Glomerular visceral epithelial cell (primary cell): ENCODE data around the gene TBCB.
"Not testable (repeated sequence)": the region's sequence is repeated elsewhere in the genome, so short reads cannot be mapped to it uniquely, and the experiment has no call there.

Source experiments
- DNase-seq: peaks from one replicate; pipeline ENCODE4 v3.0.0-alpha.2; 2016; ENCODE audit errors: extremely low spot score

The TBCB gene, protein sequence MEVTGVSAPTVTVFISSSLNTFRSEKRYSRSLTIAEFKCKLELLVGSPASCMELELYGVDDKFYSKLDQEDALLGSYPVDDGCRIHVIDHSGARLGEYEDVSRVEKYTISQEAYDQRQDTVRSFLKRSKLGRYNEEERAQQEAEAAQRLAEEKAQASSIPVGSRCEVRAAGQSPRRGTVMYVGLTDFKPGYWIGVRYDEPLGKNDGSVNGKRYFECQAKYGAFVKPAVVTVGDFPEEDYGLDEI

DNA sequence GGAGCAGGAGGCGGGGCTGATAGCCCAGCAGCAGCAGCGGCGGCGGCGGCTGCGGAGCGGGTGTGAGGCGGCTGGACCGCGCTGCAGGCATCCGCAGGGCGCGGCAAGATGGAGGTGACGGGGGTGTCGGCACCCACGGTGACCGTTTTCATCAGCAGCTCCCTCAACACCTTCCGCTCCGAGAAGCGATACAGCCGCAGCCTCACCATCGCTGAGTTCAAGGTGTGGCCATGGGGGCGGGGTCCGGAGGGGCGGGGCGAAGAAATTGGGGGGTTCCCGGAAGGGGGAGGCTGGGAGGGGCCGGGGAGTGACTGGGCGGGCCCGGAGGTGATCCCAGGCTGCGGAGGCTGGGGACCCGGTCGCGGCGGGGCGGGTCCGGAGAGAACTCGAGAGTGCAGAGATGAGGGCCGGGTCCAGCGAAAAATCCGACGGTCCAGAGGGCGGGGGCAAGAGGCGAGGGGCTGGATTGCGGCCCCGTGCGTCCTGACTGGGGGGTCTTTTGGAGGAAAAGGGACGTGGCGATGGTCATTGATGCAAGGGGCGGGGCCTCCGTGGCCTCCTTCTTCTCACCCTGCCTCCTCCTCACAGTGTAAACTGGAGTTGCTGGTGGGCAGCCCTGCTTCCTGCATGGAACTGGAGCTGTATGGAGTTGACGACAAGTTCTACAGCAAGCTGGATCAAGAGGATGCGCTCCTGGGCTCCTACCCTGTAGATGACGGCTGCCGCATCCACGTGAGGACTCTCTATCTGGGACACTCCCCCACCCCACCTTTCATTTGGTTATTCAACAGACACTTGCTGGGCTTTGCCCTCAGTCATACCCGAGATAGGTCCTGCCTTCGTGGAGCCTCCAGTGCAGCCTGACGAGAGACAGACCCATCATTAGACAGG, at the start of gene TBCB:
Gene TBCB (plus strand): TSS at position 16 of the 891 bp plus-strand sequence. CDS start 93 bp downstream, at position 109.
- no peak for DNase-seq

DNA sequence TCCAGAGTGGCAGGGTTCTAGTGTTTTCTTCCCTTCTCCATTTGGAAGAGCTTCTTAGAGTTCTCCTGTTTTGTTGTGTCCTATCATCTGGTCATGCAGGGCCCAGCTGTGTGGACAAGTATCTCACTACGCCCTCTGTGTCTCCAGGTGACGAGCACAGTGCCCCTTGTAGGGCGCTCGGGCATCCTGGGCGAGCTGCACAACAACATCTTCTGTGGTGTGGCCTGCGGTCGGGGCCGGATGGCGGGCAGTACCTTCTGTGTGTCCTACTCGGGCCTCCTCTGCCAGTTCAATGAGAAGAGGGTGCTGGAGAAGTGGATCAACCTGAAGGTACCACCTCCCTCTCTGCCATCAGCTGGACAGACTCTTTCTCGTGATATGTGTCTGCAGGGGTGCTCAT, 47.6 kb upstream of the TBCB start:
- no peak for DNase-seq

DNA sequence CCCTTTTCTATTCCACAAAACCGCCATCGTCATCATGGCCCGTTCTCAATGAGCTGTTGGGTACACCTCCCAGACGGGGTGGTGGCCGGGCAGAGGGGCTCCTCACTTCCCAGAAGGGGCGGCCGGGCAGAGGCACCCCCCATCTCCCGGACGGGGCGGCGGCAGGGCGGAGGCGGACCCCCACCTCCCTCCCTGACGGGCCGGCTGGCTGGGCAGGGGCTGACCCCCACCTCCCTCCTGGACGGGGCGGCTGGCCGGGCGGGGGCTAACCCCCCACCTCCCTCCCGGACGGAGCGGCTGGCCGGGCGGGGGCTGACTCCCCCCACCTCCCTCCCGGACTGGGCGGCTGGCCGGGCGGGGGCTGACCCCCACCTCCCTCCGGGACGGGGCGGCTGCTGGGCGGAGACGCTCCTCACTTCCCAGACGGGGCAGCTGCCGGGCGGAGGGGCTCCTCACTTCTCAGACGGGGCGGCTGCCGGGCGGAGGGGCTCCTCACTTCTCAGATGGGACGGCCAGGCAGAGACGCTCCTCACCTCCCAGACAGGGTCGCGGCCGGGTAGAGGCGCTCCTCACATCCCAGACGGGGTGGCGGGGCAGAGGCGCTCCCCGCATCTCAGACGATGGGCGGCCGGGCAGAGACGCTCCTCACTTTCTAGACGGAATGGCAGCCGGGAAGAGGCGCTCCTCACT, 46.3 kb upstream of the TBCB start:
- not testable (repeated sequence) for DNase-seq

DNA sequence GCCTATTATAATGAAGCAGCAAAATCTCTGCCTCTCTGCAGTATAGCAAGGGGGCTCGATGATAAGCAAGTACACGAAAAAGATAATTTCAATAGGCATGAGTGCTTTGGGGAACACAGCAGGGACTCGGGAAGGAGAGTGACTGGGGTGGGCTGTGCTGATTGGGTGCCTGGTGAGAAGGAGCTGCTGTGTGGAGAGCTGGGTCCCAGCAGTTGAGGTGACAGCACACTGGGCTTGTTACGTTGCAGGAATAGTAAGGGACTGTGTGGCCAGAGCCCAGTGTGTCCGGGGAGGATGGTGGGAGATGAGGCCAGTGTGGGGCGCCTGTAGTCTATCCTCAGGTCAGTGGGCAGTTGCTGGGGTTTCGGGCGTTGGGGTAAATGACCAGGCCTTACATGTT, 43.2 kb upstream of the TBCB start:
- DNase-seq, result no peak

DNA sequence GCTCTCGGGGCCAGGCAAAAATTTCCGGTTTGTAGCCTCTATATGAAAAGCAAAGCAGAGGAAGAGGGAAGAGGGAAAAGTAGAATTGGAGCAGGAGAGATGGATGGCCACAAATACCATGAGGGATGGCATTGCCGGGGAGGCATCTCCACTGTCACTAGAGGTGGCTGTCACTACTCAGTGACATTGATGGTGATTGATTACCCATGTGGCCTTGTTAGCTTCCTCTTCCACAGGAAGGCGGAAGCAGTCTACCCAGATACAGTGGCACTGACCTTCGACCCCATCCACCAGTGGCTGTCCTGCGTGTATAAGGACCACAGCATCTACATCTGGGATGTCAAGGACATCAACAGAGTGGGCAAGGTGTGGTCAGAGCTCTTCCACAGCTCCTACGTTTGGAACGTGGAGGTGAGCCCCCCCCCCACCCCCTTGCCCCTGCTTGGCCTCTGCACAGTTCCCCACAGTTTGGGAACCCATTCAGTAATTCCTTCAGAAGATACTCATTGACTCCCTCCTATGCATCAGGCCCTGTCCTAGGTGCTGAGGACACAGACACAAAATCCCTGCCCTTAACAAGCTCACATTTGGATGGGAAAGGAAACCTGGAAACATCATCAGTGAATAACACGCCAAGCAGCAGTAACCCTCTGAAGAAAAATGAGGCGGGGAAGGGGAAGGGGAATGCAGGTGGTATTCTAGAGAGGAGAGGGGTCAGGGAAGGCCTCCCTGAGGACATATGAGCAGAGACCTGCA, 42.0 kb upstream of the TBCB start:
- DNase-seq, result no peak

DNA sequence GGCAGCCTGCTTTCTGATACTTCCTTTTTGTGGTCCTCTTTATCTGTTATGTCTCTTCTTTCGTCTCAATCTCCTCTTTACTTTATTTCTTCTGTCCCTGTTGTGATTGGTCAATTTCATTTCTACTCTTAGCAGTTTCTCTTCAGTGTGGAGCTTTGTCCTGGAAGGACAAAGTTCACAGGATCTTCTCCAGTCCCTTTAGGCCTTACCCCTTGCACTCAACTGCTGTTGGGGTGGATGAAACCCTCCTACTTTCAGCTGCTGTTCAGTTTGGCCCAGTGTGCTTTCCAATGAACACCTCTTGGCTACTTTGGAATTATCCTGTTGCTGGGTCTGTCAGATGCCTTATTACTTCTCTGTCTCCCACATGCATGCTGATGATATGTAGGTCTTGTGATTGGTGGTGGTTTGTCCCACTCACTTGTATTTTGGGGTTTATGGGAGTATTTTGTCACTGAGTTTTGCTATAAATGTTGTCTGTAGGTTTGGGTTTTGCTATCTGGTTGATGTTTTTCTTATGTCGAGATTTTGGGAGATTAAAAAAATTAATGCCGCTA, 35.8 kb upstream of the TBCB start:
- DNase-seq, result no peak

DNA sequence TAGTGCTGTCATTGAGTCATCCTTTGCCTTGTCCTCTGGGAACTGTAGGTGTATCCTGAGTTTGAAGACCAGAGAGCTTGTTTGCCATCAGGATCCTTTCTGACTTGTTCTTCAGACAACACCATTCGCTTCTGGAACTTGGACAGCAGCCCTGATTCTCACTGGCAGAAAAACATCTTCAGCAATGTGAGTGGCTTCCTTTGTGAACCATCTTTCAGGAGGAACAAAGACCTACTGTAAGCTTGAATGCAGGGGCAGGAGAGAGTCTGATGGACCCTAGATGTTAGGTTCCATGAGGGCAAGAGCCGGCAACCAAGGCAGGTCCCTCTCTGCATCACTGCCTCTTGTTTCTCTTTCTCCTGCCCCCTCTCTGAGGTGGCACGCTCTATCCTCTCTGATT, 33.9 kb upstream of the TBCB start:
- no peak for DNase-seq

DNA sequence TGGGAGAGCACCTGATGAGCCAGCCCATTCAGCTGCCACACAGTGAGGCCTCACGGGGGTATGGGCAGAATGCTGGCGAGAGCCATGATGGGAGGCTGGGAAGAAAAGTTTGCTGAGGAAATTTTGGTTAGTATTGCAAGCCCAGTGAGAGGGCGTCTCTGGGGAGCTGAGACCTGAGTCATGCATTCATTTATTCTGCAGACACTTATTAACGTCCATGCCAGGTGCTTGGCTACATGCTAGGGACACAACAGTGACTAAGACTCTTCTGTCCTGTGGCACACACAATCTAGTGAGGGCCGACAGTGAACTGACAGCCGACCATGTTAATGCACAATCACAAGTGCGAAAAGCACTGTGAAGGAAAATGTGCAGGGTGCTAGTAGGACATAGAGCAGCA, 33.4 kb upstream of the TBCB start:
- no peak for DNase-seq

DNA sequence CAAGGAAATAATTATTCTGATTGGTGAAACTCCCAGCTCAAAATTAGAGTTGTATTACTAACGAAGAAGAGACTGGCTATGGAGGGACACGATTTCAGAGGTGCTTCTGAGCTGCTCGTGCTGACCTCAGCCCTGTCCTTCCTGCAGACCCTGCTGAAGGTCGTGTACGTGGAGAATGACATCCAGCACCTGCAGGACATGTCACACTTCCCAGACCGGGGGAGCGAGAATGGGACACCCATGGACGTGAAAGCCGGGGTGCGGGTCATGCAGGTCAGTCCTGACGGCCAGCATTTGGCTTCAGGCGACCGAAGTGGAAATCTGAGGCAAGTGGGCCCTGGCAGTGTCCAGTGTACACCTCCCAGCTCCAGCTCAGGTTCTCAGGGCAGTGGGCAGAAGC, 32.4 kb upstream of the TBCB start:
- no peak for DNase-seq

DNA sequence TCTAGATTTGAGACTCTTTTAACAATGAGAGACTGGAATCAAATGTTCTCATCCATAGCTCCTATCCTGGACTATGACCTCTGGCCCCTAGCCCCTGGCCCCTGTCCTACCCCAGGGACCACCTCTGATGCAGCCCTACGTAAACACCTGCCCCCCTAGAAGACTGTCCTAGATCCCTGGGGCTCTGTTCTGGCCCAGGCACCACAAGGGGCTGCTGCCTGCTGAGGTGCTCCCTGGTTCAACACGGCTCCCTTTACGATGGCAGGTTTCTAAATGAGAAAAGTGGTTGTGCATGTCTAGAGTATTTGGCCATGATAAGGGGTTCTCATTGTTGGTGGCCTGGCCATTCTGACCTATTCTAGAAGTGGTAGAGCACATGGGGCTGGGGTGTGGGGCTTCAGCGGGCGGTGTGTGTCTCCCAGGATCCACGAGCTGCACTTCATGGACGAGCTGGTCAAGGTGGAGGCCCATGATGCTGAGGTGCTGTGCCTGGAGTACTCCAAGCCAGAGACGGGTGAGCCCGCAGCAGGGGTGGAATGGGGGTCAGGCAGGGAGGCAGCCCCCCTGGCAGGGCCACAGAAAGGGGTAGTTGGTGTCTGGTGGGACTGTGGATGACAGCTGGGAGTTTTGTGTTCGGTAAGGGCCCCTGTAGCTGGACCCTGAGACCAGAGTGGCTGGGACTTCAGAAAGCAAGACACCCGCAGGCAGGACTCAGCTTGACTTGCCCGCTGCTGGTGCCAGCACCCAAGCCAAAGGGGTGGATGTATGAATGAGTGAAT, 30.8 kb upstream of the TBCB start:
- no peak for DNase-seq

DNA sequence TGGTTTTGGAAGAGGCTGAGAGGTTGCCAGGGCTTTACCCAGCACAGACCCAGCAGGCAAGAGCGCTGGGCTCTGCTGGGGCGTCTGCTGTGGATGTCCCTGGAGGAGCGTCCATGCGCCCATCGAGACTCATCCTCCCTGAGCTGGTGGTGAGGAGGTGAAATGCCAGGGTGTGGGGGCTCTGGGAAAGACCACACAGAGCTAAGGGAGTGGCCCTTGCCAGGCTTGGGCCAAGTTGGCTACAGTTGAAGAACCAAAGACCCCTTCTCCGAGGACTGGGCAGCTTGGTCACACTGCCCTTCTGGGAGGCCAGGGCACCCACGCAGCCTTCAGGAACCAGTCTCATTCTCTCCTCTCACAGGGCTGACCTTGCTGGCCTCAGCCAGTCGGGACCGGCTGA, 28.9 kb upstream of the TBCB start:
- no peak for DNase-seq

DNA sequence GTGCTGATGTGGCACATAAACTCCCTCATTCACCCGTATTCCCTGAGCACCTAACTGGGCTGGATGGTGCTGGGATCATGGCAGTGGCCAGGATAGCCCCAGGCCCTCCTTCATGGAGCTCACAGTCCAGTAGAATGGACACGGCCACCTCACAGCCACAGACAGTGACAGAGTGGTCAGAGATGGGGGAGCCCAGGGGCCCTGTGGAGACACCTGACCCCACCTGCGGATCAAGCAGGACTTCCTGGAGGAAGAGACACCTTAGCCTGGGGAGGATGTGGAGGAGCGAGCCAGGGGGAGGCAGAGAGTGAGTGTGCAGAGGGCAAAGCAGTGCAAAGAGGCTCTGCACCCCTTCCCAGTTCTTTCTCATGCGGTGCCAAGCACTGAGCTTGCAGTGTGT, 25.4 kb upstream of the TBCB start:
- DNase-seq, result no peak

DNA sequence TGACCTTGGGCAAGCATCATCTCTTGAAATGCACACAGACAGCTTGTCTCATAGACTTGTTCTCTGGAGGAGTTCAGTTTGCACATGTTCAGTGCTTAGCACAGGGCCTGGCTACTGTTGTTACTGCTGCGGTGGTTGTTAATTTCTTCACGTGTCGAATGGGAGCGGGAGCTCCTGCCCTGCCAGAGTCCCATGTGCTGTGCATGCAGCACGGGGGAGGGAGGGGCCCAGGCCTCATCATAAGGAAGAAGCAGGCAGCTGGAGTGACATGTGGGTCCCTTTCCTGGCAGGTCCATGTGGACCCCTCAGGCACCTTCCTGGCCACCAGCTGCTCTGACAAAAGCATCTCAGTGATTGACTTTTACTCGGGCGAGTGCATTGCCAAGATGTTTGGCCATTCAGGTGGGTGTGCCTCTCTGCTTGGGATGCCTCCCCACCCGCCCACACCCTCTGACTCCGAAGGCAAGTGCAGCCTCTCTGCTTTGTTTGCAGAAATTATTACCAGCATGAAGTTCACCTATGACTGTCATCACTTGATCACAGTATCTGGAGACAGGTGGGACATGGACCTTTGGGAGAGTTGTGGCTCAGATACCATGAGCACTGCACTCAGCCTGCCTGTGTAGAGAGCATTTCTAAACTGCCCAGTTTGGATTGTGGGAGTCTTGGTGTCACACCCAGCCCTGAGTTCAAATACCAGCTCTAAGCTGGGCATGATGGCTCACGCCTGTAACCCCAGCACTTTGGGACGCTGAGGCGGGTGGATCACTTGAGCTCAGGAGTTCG, 24.2 kb upstream of the TBCB start:
- no peak for DNase-seq

DNA sequence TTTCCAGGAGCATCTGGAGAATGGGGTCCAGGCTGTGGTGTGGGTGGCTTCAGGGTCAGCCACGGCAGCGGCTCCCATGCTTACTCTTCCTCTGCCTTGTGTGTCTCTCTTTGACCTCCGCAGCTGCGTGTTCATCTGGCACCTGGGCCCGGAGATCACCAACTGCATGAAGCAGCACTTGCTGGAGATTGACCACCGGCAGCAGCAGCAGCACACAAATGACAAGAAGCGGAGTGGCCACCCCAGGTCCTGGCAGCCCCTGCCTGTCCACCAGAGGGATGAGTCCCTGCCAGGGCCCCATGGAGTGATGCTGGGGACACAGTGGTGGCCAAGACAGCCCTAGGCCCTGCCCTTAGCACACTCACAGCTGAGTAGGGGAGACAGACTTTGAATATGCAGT, 22.7 kb upstream of the TBCB start:
- no peak for DNase-seq

DNA sequence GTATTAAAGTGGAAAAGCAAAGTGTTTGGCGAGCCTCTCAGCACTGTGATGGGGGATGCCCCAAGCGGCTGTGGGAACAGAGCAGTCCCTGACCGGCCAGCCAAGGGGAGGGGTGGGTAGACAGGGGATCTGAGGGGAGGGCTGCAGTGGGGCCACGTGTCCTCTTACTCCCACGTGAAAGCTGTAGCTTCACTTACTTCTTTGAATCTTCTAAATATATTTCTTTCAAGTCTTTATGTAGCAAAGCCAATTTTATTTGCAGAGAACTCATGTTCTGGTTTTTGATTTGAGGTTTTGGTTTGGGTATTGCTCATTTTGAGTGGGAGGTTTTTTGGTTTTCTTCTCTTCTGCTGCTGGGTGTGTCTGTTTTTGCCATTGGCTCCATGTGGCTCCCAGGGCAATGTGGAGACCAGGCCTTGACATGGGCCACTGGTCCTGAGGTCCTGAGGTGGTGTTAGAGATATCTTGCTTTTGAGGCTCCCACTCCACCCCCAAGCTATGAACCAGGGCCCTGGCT, 22.1 kb upstream of the TBCB start:
- no peak for DNase-seq

DNA sequence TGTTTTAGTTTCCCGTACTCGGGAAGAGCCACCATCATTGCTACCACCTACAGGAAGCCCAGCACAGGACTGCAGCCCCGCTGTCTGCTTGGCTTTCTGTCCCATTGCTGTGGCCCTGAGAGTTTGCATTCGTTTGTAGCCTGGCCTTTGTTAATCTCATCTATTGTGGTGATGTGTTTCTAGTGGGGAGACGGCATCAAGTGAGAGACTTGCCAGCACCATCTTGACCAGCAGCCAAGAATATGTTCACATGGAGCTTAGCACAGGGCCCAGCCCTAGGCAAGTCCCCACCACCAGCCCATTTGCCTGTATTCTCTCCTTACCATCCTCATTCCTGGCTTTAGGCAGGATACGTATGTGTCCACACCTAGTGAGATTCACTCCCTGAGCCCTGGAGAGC, 21.6 kb upstream of the TBCB start:
- no peak for DNase-seq

DNA sequence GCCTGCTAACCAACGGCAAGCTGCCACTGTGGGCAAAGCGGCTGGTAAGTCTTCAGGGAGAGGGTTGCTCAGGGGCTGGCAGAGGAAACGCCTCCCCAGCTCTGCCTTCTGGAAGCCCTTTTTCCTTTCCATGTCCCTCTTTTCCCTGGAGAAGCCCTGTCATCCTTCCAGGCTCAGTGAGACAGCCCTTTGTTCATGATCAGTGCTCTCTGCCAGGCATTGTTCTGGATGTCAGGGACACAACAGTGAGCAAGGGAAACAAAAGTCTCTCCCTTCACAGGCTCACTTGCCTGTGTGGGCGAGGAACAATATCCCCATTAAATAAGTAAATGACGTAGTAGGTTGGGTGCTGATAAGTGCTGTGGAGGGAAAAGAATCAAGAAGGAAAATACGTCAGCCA, 18.2 kb upstream of the TBCB start:
- no peak for DNase-seq

DNA sequence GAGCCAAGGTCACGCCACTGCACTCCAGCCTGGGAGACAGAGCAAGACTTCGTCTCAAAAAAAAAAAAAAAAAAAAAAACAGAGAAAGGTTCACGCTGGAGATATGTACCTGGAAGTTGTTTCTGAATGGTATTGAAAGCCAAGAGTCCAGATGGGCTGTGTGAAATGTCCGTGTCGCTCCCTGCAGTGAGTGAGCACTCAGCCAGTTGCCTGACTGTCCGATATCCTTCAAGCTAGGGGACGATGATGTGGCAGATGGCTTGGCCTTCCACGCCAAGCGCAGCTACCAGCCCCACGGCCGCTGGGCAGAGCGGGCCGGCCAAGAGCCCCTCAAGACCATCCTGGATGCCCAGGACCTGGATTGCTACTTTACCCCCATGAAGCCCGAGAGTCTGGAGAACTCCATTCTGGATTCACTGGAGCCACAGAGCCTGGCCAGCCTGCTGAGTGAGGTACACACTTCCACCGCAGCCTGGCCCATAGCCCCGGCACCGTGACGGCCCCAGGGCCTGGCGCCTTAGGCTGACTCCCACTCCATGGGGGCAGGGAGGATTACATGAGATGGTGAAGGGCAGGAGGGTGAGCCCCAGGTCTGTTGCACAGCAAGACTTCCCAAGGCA, 16.0 kb upstream of the TBCB start:
- no peak for DNase-seq

DNA sequence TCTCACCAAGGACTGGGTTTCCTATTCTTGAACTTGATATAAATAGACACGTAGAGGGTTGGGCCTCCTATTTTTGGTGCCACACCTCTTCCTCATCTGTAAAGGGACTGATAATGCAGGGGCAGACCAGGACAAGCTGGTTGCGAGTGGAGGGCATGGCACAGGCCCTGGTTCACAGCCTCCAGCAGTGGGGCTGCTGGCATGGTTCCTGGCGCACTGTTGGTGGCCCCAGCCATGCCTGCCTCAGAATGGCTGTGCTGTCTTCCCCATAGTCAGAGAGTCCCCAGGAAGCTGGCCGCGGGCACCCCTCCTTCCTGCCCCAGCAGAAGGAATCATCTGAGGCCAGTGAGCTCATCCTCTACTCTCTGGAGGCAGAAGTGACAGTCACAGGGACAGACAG, 14.8 kb upstream of the TBCB start:
- no peak for DNase-seq
